Fibroblast of lung (primary cell): ENCODE measurements around the gene NIP7. TPM values are rescaled to one million over a fixed set of nuclear protein-coding genes. Genes with fewer than 3 reads are reported as not detected.

Experiments used
- DNase-seq, 2 donors: peaks; one replicate each; pipeline versions ENCODE4 v3.0.0 to v3.0.0-alpha.2; 2010; ENCODE audit warnings: low read depth in 2 of 2
- H2AFZ ChIP-seq: 2 replicates; pipeline ENCODE4 v1.5.1; 2012; ENCODE audit warnings: low read length, control low read depth, inconsistent platforms
- H3K27ac ChIP-seq: 2 replicates; pipeline ENCODE4 v1.5.1; 2011; ENCODE audit warnings: low read length, control low read depth; ENCODE audit not compliant: insufficient read depth
- H3K27me3 ChIP-seq: 2 replicates; pipeline ENCODE4 v1.5.1; 2011; ENCODE audit warnings: mild to moderate bottlenecking, low read length; ENCODE audit not compliant: control insufficient read depth, insufficient read depth
- H3K36me3 ChIP-seq: 2 replicates; pipeline ENCODE4 v1.5.1; 2011; ENCODE audit warnings: low read length; ENCODE audit not compliant: control insufficient read depth, insufficient read depth
- H3K4me1 ChIP-seq: 2 replicates; pipeline ENCODE4 v1.5.1; 2011; ENCODE audit warnings: low read length; ENCODE audit not compliant: control insufficient read depth, insufficient read depth; ENCODE audit errors: extremely low read depth
- H3K4me2 ChIP-seq: 2 replicates; pipeline ENCODE4 v1.5.1; 2011; ENCODE audit warnings: low read length, control low read depth; ENCODE audit not compliant: insufficient read depth; ENCODE audit errors: extremely low read depth
- H3K4me3 ChIP-seq, 4 experiments: fragments of 200-600 bp in 1 of 4; sonication (generic) in 1 of 4; replicated peaks in 1 of 4; 2 replicates each; pipeline ENCODE4 v1.5.1; 2011 to 2016; ENCODE audit warnings: low read length in 4 of 4, low read depth in 3 of 4, mild to moderate bottlenecking in 3 of 4, control low read depth in 2 of 4, inconsistent platforms in 1 of 4, mixed read lengths in 1 of 4; ENCODE audit not compliant: insufficient read depth in 1 of 4; ENCODE audit errors: control extremely low read depth in 1 of 4
- H3K79me2 ChIP-seq: 2 replicates; pipeline ENCODE4 v1.5.1; 2012; ENCODE audit warnings: mild to moderate bottlenecking, low read length, inconsistent platforms; ENCODE audit not compliant: control insufficient read depth, insufficient read depth
- H3K9ac ChIP-seq: 2 replicates; pipeline ENCODE4 v1.5.1; 2011; ENCODE audit warnings: mild to moderate bottlenecking, low read length, control low read depth; ENCODE audit not compliant: insufficient read depth
- H3K9me3 ChIP-seq: 2 replicates; pipeline ENCODE4 v1.5.1; 2012; ENCODE audit warnings: low read depth, low read length; ENCODE audit not compliant: control insufficient read depth, insufficient read depth
- H4K20me1 ChIP-seq: 2 replicates; pipeline ENCODE4 v1.5.1; 2011; ENCODE audit warnings: low read length; ENCODE audit not compliant: control insufficient read depth, insufficient read depth; ENCODE audit errors: extremely low read depth
- EZH2 ChIP-seq: IDR thresholded peaks from 2 replicates; pipeline ENCODE4 v1.5.1; 2012; ENCODE audit warnings: low read length, control low read depth, mild to moderate bottlenecking; ENCODE audit errors: missing control alignments
- polyA plus RNA-seq, 2 donors: library from polyadenylated mRNA; depleted of rRNA in 1 of 2; stranded (reverse) in 1 of 2; unstranded in 1 of 2; fragments of >200 nt; gene quantifications; 2 replicates each; pipeline ENCODE4 v1.2.1, GENCODE V29; 2011 to 2012; ENCODE audit warnings: missing spikeins in 1 of 2
- total RNA-seq: library from RNA; depleted of rRNA; stranded (reverse); fragments of >200 nt; gene quantifications from 2 replicates; pipeline ENCODE4 v1.2.1, GENCODE V29; 2014
- TF ChIP-seq, protein P1 (sequence below), 2 donors: IDR thresholded peaks in 1 of 2; conservative IDR thresholded peaks in 1 of 2; 1 replicate in 1 of 2; 2 replicates in 1 of 2; pipeline ENCODE4 v1.5.1; 2011 to 2012; ENCODE audit warnings: low read length in 2 of 2, control low read depth in 1 of 2, inconsistent platforms in 1 of 2, low read depth in 1 of 2, mild to moderate bottlenecking in 1 of 2

The NIP7 gene
- total and polyA plus RNA-seq, 2 donors (not counting 1 experiment from before 2014, with no cell fraction given): 13.3 to 20.0 TPM

DNA sequence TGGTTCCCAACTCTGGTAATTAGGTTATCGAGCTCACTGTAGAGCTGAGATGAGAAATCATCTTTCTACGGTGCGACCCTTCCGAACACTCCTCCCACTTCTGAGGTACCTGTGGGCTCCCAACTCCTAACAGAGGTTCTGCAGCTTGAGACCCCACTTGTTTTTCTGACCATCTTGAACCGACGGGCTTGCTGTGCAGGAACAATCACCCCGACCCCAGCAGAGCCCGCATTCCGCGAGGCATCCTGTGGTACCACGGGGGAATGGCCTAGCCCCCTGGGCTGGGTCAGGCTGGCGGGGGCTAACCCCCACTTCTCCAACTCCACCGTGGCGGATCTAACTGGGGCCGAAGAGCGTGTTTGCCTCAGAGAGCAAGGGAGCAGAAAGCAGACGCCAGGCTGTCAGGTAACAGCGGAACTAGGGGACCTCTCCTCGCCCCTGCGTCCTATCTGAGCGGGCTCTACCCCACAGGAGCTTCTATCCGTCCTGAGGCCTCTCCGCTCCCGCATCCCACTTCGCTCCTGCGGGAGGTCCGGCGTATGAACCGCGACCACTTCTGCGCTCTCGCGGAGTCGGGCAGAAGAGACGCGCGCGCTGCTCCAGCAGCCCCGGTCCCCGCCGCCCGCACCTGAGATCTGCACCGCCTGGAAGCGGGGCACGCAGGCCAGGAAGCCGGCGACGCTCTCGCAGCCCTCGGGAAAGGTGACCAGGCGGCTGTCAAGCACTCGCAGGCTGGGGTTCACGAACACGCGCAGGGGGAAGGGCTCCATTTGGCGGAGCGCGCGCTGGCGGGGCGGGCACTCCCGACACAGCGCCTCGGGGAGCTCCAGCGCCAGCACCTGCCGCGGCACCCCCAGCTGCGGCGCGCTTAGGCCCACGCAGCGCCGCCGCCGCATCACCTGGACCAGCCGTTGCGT, 9.9 kb upstream of the NIP7 start:
- peak overlapping the region; percentile 58 to 78 (median 76) for H3K4me3 ChIP-seq
- H3K27me3 ChIP-seq: no peaks in the 10 kb centered on the region
- H3K4me2 ChIP-seq: peak overlapping the region; percentile 94
- H4K20me1 ChIP-seq: no peaks in the 10 kb centered on the region
- H3K9ac ChIP-seq: peak overlapping the region; percentile 89
- no peaks in the 10 kb centered on the region for H3K9me3 ChIP-seq
- no peak for TF ChIP-seq EZH2
- TF ChIP-seq, protein P1, sequence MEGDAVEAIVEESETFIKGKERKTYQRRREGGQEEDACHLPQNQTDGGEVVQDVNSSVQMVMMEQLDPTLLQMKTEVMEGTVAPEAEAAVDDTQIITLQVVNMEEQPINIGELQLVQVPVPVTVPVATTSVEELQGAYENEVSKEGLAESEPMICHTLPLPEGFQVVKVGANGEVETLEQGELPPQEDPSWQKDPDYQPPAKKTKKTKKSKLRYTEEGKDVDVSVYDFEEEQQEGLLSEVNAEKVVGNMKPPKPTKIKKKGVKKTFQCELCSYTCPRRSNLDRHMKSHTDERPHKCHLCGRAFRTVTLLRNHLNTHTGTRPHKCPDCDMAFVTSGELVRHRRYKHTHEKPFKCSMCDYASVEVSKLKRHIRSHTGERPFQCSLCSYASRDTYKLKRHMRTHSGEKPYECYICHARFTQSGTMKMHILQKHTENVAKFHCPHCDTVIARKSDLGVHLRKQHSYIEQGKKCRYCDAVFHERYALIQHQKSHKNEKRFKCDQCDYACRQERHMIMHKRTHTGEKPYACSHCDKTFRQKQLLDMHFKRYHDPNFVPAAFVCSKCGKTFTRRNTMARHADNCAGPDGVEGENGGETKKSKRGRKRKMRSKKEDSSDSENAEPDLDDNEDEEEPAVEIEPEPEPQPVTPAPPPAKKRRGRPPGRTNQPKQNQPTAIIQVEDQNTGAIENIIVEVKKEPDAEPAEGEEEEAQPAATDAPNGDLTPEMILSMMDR (conservative IDR thresholded peaks at IDR 0.05 in 1 of 2, IDR thresholded peaks at IDR 0.05 in 1 of 2; ENCODE audit: low read depth in 1 of 2, low read length in 2 of 2): no peak
- peaks cover 44% of the 10 kb centered on the region for H3K79me2 ChIP-seq
- no peak overlapping the region for H2AFZ ChIP-seq
- H3K4me1 ChIP-seq: peaks cover 9% of the 10 kb centered on the region
- peak overlapping the region; percentile 57 for H3K27ac ChIP-seq
- peak; percentile 14 to 26 for DNase-seq
- H3K36me3 ChIP-seq: peaks cover 16% of the 10 kb centered on the region

- TF ChIP-seq, protein P1 (conservative IDR thresholded peaks at IDR 0.05 in 1 of 2, IDR thresholded peaks at IDR 0.05 in 1 of 2; ENCODE audit: low read depth in 1 of 2, low read length in 2 of 2): no peak
- TF ChIP-seq EZH2: no peak
- peak within 1 kb of the TSS; percentile 84 for H3K27ac ChIP-seq
Observed at GRCh38 chr16:69330286-69331109, 9.1 kb upstream of the NIP7 start, which contains the start of gene PDF. PDF (minus strand) TSS chr16:69330588; CDS start chr16:69330570, 18 bp downstream.

DNA sequence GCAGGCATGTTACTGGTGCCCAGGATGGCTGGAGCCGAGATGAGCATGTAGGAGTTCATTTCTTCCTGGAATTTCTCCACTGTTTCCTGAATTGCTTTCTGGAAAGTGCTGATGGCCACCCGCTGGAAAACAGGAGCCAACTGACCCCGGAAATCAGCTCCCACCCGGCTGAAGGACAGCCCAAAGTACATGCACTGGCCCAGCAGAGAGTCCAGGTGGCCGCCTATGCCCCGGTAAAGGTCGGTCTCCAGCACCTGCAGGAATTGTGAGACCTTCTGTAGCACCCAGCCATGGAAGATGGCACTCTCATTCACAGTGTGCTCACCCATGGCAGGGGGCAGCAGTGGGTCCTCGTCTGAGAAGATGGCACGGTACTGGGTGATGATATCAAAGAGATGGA, 4.9 kb upstream of the NIP7 start:
- peaks cover 16% of the 10 kb centered on the region for H3K36me3 ChIP-seq

More at GRCh38 chr16:69330286-69331109, 9.1 kb upstream of the NIP7 start, which contains the start of gene PDF:
- peak; percentile 89 to 92 for DNase-seq
- H3K9me3 ChIP-seq: no peaks in the 10 kb centered on the region
- peak within 1 kb of the TSS; percentile 19 for H2AFZ ChIP-seq
- no peaks in the 10 kb centered on the region for H4K20me1 ChIP-seq
- peaks cover 40% of the 10 kb centered on the region for H3K79me2 ChIP-seq
- H3K9ac ChIP-seq: peak within 1 kb of the TSS; percentile 89
- H3K4me1 ChIP-seq: peaks cover 9% of the 10 kb centered on the region
- no peaks in the 10 kb centered on the region for H3K27me3 ChIP-seq
- peak within 1 kb of the TSS; percentile 58 to 78 (median 76) for H3K4me3 ChIP-seq
- H3K36me3 ChIP-seq: peaks cover 23% of the 10 kb centered on the region
- H3K4me2 ChIP-seq: peak within 1 kb of the TSS; percentile 94

More for the DNA sequence above, 4.9 kb upstream of the NIP7 start:
- TF ChIP-seq EZH2: no peak
- TF ChIP-seq, protein P1 (conservative IDR thresholded peaks at IDR 0.05 in 1 of 2, IDR thresholded peaks at IDR 0.05 in 1 of 2; ENCODE audit: low read depth in 1 of 2, low read length in 2 of 2): no peak
- Histone ChIP-seq H2AFZ (no peak overlapping the region), H3K4me3 (no peak overlapping the region), H3K27me3 (no peaks in the 10 kb centered on the region), H3K9me3 (no peaks in the 10 kb centered on the region), H3K79me2 (peaks cover 22% of the 10 kb centered on the region), H3K27ac (no peak overlapping the region), H3K9ac (no peak overlapping the region), H3K4me2 (no peak overlapping the region), H3K4me1 (peaks cover 5% of the 10 kb centered on the region), H4K20me1 (no peaks in the 10 kb centered on the region)
- DNase-seq: no peak
